ENCODE results near the gene PCSK4.

- TF ChIP-seq EZH2 (IDR thresholded peaks at IDR 0.05; ENCODE audit: low read length): no peak
- no peak for TF ChIP-seq CTCF (optimal IDR thresholded peaks at IDR 0.05 in 1 of 3, IDR thresholded peaks at IDR 0.05 in 1 of 3, conservative IDR thresholded peaks at IDR 0.05 in 1 of 3; ENCODE audit: extremely low read depth in 1 of 3, insufficient read depth in 2 of 3, low read length in 3 of 3)
Measured at GRCh38 chr19:1532003-1532402, 41.9 kb upstream of the PCSK4 start.
